IPS-15b (cell line): ENCODE results near the gene RAB7B.

Source experiments
- H3K27me3 ChIP-seq: one replicate; pipeline ENCODE4 v1.6.1; 2013; ENCODE audit warnings: low read length; ENCODE audit not compliant: control insufficient read depth, insufficient read depth
- H3K36me3 ChIP-seq: one replicate; pipeline ENCODE4 v1.6.1; 2013; ENCODE audit warnings: low read length; ENCODE audit not compliant: control insufficient read depth, insufficient read depth
- H3K4me1 ChIP-seq: one replicate; pipeline ENCODE4 v1.6.1; 2013; ENCODE audit warnings: mild to moderate bottlenecking, low read length; ENCODE audit not compliant: control insufficient read depth, insufficient read depth
- H3K4me3 ChIP-seq: one replicate; pipeline ENCODE4 v1.5.1; 2013; ENCODE audit warnings: low read depth, low read length
- H3K9ac ChIP-seq: one replicate; pipeline ENCODE4 v1.6.1; 2013; ENCODE audit warnings: low read depth, mild to moderate bottlenecking, low read length
- H3K9me3 ChIP-seq: one replicate; pipeline ENCODE4 v1.6.1; 2013; ENCODE audit warnings: mild to moderate bottlenecking, low read length; ENCODE audit not compliant: control insufficient read depth, insufficient read depth

RAB7B gene

DNA sequence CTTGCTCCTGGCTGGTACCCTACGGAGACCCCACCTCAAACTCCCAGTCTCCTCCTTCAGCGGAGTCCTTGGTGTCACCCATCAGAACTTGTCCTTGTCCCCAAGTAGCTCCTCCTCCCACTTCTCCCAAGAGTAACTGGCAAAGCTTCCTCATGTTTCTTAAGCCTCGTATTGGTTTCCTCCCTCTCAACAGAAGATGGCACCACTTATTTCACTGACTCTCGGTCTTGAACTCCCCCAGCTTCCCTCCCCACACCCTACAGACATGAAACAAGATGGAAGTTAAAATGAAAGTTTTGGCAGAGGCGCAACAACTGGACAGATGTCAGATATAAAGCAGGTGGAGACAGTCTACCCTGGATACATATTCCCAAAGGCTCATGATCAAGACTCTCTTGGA lies 13.4 kb downstream of the RAB7B start:
- H3K27me3 ChIP-seq, result no peaks in the 10 kb centered on the region
- H3K9ac ChIP-seq, result no peak overlapping the region
- H3K4me3 ChIP-seq, result no peak overlapping the region
- H3K4me1 ChIP-seq, result peaks cover 7% of the 10 kb centered on the region
- H3K36me3 ChIP-seq, result no peaks in the 10 kb centered on the region
- no peaks in the 10 kb centered on the region for H3K9me3 ChIP-seq

DNA sequence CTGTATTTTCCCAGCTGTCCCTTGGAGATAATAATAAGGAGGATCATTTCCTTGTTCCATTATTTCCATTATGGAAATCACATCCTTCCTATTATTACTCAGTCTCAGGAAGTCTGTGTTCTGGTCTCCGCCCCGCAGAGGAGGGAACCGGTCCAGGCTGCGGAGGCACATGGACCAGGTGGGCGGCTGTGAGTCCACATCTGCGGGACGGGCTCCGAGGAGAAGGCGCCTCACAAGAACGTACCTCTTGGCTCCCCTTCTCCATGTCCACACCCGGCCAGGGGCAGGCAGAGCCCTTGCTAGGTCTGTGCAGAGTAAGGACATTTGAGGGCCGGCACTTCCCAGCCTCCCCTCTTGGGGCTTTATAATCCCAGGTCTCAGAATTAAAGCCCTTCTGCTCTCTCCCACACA lies 14.6 kb downstream of the RAB7B start:
- no peak overlapping the region for H3K9ac ChIP-seq
- no peaks in the 10 kb centered on the region for H3K4me1 ChIP-seq
- H3K36me3 ChIP-seq, result no peaks in the 10 kb centered on the region
- no peaks in the 10 kb centered on the region for H3K9me3 ChIP-seq
- no peak overlapping the region for H3K4me3 ChIP-seq
- H3K27me3 ChIP-seq, result no peaks in the 10 kb centered on the region

DNA sequence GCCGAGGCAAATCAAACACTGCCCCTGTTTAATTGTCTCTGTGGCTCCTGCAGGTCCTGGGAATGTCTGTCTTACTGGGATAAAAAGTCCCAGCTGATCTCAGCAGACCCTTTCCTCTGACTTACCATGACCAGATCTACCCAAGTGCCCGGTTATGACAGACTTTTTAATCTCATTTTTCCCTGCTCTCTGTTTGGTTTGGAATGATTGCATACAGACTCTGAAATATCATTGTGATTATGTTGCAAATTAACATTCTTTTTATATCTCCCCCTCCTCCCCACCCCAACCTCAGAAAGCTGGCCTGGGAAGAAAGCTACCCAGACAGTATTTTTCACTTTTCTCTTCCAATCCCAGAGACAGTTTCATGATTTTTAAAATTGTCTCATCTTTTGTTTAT lies 16.3 kb downstream of the RAB7B start:
- no peaks in the 10 kb centered on the region for H3K4me1 ChIP-seq
- H3K27me3 ChIP-seq, result no peaks in the 10 kb centered on the region
- no peak overlapping the region for H3K9ac ChIP-seq
- no peaks in the 10 kb centered on the region for H3K36me3 ChIP-seq
- no peaks in the 10 kb centered on the region for H3K9me3 ChIP-seq
- H3K4me3 ChIP-seq, result no peak overlapping the region

- Histone ChIP-seq H3K4me1 (no peaks in the 10 kb centered on the region), H3K9me3 (no peaks in the 10 kb centered on the region)
Measured at GRCh38 chr1:205986292-205986691, 16.9 kb downstream of the RAB7B start.

DNA sequence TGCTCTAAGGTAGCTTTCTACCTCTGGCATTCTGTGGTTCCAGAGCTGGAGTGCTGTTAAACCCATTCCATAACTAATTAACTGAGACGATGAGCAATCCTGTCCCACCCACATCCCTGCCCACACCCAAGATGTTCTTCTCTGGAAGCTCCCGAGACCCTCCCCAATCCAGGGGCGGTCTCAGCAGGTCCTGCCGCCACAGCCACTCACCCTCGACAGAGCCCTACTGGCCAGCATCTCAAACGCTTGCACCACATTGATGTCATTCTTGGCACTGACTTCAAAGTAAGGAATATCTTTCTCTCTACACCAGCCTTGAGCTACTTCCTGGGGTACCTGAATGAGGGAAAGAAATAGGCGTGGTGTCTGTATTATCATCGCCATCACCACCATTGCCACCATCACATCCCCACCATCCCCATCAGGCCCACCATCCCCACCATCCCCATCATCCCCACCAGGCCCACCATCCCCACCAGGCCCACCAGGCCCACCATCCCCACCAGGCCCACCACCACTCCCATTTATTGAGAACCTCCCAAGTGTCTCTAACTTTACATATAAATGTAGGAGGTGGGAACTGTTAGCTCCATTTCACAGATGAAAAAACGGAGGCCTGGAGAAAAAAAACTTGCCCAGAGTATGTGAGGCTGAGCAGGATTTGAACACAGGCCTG lies 17.7 kb downstream of the RAB7B start:
- no peaks in the 10 kb centered on the region for H3K4me1 ChIP-seq
- no peaks in the 10 kb centered on the region for H3K27me3 ChIP-seq
- no peak overlapping the region for H3K4me3 ChIP-seq
- no peaks in the 10 kb centered on the region for H3K36me3 ChIP-seq
- H3K9ac ChIP-seq, result no peak overlapping the region
- H3K9me3 ChIP-seq, result no peaks in the 10 kb centered on the region

More at GRCh38 chr1:205986292-205986691, 16.9 kb downstream of the RAB7B start:
- H3K27me3 ChIP-seq, result no peaks in the 10 kb centered on the region
- no peak overlapping the region for H3K9ac ChIP-seq
- no peak overlapping the region for H3K4me3 ChIP-seq
- H3K36me3 ChIP-seq, result no peaks in the 10 kb centered on the region

DNA sequence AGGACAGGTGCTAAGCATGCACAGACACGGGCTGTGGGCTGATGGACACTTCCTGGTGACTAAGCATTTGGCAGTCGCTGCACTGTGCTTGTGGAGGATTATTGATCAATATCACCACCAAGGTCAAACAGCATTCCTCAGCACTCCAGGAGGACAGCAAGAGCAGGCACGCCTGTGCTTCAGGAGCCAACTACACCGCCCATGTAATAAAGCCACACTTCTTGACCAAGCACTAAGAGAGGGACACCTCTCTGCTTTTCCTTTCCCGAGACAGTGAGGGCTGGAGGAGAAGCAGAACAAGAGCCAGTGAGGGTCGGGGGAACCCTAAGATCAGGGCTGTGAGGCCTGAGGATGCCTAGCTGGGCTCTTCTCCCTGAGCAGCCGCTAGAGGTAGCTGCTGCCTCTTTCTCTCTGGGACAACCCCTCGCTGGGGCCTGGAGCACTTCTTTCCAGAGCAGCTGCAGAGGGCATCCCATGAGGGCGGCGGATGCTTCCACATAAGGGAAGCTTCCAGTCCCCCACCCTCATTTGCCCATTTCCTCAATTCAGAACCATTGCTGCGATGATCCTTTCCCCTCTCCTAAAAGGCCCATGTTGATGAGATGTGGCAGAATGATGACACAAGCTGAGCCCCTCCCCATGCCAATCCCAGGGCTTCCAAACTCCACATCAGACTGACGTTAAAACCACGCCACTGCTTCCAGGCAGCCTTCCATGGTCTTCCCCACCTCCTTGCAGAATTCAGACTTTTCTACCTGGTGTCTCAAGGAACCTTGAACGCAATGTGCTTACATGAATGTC lies 19.1 kb downstream of the RAB7B start:
- no peaks in the 10 kb centered on the region for H3K9me3 ChIP-seq

DNA sequence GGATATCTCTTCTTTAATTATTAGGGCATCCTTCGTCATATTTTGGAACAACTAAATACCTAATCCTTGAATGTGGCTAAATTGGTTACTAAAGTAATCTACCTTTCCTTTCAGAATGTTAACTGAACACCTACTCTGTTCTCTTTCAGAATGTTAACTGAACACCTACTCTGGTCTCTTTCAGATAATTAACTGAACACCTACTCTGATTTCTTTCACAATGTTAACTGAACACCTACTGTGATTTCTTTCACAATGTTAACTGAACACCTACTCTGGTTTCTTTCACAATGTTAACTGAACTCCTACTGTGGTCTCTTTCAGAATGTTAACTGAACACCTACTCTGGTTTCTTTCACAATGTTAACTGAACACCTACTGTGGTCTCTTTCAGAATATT lies 21.9 kb downstream of the RAB7B start:
- no peaks in the 10 kb centered on the region for H3K27me3 ChIP-seq
- no peak overlapping the region for H3K9ac ChIP-seq
- H3K4me3 ChIP-seq, result no peak overlapping the region
- no peaks in the 10 kb centered on the region for H3K9me3 ChIP-seq
- no peaks in the 10 kb centered on the region for H3K36me3 ChIP-seq
- peaks cover 2% of the 10 kb centered on the region for H3K4me1 ChIP-seq

More for the DNA sequence above, 19.1 kb downstream of the RAB7B start:
- H3K4me3 ChIP-seq, result no peak overlapping the region
- no peaks in the 10 kb centered on the region for H3K36me3 ChIP-seq
- H3K9ac ChIP-seq, result no peak overlapping the region
- H3K27me3 ChIP-seq, result no peaks in the 10 kb centered on the region
- no peaks in the 10 kb centered on the region for H3K4me1 ChIP-seq

GRCh38 chr1:205980237-205980870 lies 22.8 kb downstream of the RAB7B start:
- H3K9ac ChIP-seq, result no peak overlapping the region
- no peak overlapping the region for H3K4me3 ChIP-seq
- no peaks in the 10 kb centered on the region for H3K9me3 ChIP-seq
- H3K36me3 ChIP-seq, result no peaks in the 10 kb centered on the region
- H3K4me1 ChIP-seq, result peaks cover 2% of the 10 kb centered on the region
- no peaks in the 10 kb centered on the region for H3K27me3 ChIP-seq

GRCh38 chr1:205979301-205979700 lies 23.9 kb downstream of the RAB7B start:
- H3K27me3 ChIP-seq, result no peaks in the 10 kb centered on the region
- no peak overlapping the region for H3K4me3 ChIP-seq
- peaks cover 2% of the 10 kb centered on the region for H3K4me1 ChIP-seq
- no peaks in the 10 kb centered on the region for H3K9me3 ChIP-seq
- H3K36me3 ChIP-seq, result no peaks in the 10 kb centered on the region
- no peak overlapping the region for H3K9ac ChIP-seq

DNA sequence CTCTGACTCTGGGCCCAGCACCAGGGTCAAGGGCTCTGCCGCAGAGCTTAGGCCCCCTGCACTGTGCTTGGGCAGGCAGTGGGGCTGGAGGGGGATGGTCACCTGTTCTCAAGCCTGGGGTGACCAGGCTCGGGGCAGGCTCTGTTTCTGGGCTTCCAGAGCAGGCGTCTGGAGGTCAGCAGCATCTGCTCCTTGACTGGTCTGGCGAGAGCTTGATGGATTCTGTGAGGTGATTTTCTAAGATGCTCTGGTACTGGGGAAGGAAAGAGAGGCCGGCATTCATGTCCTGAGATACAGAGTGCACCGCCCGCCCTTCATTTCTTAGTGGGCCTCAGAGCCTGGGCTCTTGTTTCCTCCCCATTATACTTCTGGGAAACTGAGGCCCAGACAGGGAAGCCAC lies 24.5 kb downstream of the RAB7B start:
- Histone ChIP-seq H3K27me3 (no peaks in the 10 kb centered on the region), H3K9ac (no peak overlapping the region), H3K36me3 (no peaks in the 10 kb centered on the region), H3K4me1 (peaks cover 2% of the 10 kb centered on the region), H3K9me3 (no peaks in the 10 kb centered on the region), H3K4me3 (no peak overlapping the region)

- H3K4me3 ChIP-seq, result no peak overlapping the region
- no peaks in the 10 kb centered on the region for H3K36me3 ChIP-seq
- H3K9ac ChIP-seq, result no peak overlapping the region
- H3K9me3 ChIP-seq, result no peaks in the 10 kb centered on the region
- H3K27me3 ChIP-seq, result no peaks in the 10 kb centered on the region
- H3K4me1 ChIP-seq, result peaks cover 2% of the 10 kb centered on the region
Measured at GRCh38 chr1:205977402-205978014, 25.7 kb downstream of the RAB7B start.
